GM23248 (cell line): ENCODE measurements around the gene OR4F17. TPM values are rescaled to one million over a fixed set of nuclear protein-coding genes. Genes with fewer than 3 reads are reported as not detected.
"Not testable (repeated sequence)": the region's sequence is repeated elsewhere in the genome, so short reads cannot be mapped to it uniquely, and the experiment has no call there.

Experiments
- DNase-seq: peaks from one replicate; pipeline ENCODE4 v3.0.0-alpha.2; 2015
- H2AFZ ChIP-seq: fragments of 200-600 bp; sonication (generic); 2 replicates; pipeline ENCODE4 v1.6.1; 2016; ENCODE audit warnings: antibody characterized with exemption
- H3F3A ChIP-seq: fragments of 200-600 bp; sonication (generic); 2 replicates; pipeline ENCODE4 v1.6.1; 2016; ENCODE audit warnings: mild to moderate bottlenecking, antibody characterized with exemption, mixed run types; ENCODE audit not compliant: insufficient read depth
- H3K27ac ChIP-seq: fragments of 200-600 bp; sonication (generic); 2 replicates; pipeline ENCODE4 v1.5.1; 2016; ENCODE audit warnings: mild to moderate bottlenecking
- H3K27me3 ChIP-seq: fragments of 200-600 bp; sonication (generic); replicated peaks from 2 replicates; pipeline ENCODE4 v1.6.1; 2016; ENCODE audit warnings: mild to moderate bottlenecking; ENCODE audit not compliant: insufficient read depth
- H3K36me3 ChIP-seq: fragments of 200-600 bp; sonication (generic); 2 replicates; pipeline ENCODE4 v1.6.1; 2016; ENCODE audit warnings: low read depth, mild to moderate bottlenecking
- H3K4me1 ChIP-seq: fragments of 200-600 bp; sonication (generic); 2 replicates; pipeline ENCODE4 v1.6.1; 2016; ENCODE audit warnings: mild to moderate bottlenecking; ENCODE audit not compliant: insufficient read depth
- H3K4me2 ChIP-seq: fragments of 200-600 bp; sonication (generic); one replicate; pipeline ENCODE4 v1.6.1; 2016; ENCODE audit warnings: mild to moderate bottlenecking; ENCODE audit not compliant: unreplicated experiment
- H3K4me3 ChIP-seq: fragments of 200-600 bp; sonication (generic); 2 replicates; pipeline ENCODE4 v1.5.1; 2016; ENCODE audit warnings: mild to moderate bottlenecking
- H3K79me2 ChIP-seq: fragments of 200-600 bp; sonication (generic); 2 replicates; pipeline ENCODE4 v1.6.1; 2016; ENCODE audit warnings: mild to moderate bottlenecking; ENCODE audit not compliant: insufficient read depth
- H3K9ac ChIP-seq: fragments of 200-600 bp; sonication (generic); 2 replicates; pipeline ENCODE4 v1.6.1; 2016; ENCODE audit warnings: mild to moderate bottlenecking
- H3K9me2 ChIP-seq: fragments of 200-600 bp; sonication (generic); 2 replicates; pipeline ENCODE4 v1.6.1; 2016; ENCODE audit warnings: mixed run types, mild to moderate bottlenecking, moderate library complexity; ENCODE audit not compliant: insufficient read depth
- H3K9me3 ChIP-seq: fragments of 200-600 bp; sonication (generic); one replicate; pipeline ENCODE4 v1.6.1; 2017; ENCODE audit warnings: low read depth
- H4K20me1 ChIP-seq: fragments of 200-600 bp; sonication (generic); 2 replicates; pipeline ENCODE4 v1.6.0; 2016; ENCODE audit not compliant: insufficient read depth
- WGBS, 2 experiments: methylation state at CpG; one replicate each; pipeline ENCODE4 v1.1.6; 2015 to 2017; ENCODE audit warnings: low lambda C conversion rate in 2 of 2, low coverage in 1 of 2; ENCODE audit errors: missing lambda C conversion rate in 2 of 2; 5-methylcytosine and 5-hydroxymethylcytosine counted together
- in situ Hi-C: fragments of 300-500 bp; cut with MboI; formaldehyde crosslinking; loops from 2 replicates; pipeline ENCODE4 v1.15.0; 2020
- polyA plus RNA-seq: library from polyadenylated mRNA; unstranded; fragments of >200 nt; fragmentation: Nextera tagmentation; extraction: Ambion mirVana; gene quantifications from 2 replicates; pipeline ENCODE4 v1.2.1, GENCODE V29; 2016
- total RNA-seq: library from RNA; depleted of rRNA; stranded (reverse); fragments of >200 nt; shearing (Covaris generic); gene quantifications from 2 replicates; pipeline ENCODE4 v1.2.3, GENCODE V29; 2014; rRNA removed

The OR4F17 gene, protein sequence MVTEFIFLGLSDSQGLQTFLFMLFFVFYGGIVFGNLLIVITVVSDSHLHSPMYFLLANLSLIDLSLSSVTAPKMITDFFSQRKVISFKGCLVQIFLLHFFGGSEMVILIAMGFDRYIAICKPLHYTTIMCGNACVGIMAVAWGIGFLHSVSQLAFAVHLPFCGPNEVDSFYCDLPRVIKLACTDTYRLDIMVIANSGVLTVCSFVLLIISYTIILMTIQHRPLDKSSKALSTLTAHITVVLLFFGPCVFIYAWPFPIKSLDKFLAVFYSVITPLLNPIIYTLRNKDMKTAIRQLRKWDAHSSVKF
- not detected in 2 replicates for total RNA-seq
- polyA plus RNA-seq, result not detected in 2 replicates

DNA sequence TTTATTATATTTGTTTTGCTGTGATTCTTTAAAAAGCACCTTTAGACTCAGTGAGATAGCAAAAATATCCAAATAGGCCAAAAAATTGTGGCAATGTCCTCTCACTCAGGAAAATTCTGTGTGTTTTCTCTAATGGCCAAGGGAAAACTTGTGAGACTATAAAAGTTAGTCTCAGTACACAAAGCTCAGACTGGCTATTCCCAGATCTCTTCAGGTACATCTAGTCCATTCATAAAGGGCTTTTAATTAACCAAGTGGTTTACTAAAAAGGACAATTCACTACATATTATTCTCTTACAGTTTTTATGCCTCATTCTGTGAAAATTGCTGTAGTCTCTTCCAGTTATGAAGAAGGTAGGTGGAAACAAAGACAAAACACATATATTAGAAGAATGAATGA lies at the start of gene OR4F17:
OR4F17 (plus strand) TSS at position 301 of the 400 bp plus-strand sequence. CDS start 3,575 bp downstream, outside the sequence.
- H4K20me1 ChIP-seq, in situ Hi-C loops: not testable (repeated sequence)

DNA sequence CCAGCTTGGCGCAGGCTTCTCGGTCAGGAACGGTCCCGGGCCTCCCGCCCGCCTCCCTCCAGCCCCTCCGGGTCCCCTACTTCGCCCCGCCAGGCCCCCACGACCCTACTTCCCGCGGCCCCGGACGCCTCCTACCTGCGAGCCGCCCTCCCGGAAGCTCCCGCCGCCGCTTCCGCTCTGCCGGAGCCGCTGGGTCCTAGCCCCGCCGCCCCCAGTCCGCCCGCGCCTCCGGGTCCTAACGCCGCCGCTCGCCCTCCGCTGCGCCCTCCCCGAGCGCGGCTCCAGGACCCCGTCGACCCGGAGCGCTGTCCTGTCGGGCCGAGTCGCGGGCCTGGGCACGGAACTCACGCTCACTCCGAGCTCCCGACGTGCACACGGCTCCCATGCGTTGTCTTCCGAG lies 36.1 kb upstream of the OR4F17 start:
- H3F3A ChIP-seq, H2AFZ ChIP-seq, H3K4me1 ChIP-seq, H3K36me3 ChIP-seq, H3K4me3 ChIP-seq, H3K9me2 ChIP-seq, H3K9me3 ChIP-seq, DNase-seq, H4K20me1 ChIP-seq, H3K79me2 ChIP-seq, in situ Hi-C loops, H3K27me3 ChIP-seq, H3K9ac ChIP-seq, H3K4me2 ChIP-seq, H3K27ac ChIP-seq: not testable (repeated sequence)
- WGBS, 2 experiments, result no CpG with 5 or more reads among the region's 54 CpGs

More for the DNA sequence above, at the start of gene OR4F17:
- H2AFZ ChIP-seq, DNase-seq, H3F3A ChIP-seq, H3K4me2 ChIP-seq, H3K9me3 ChIP-seq, H3K9ac ChIP-seq, H3K27ac ChIP-seq, H3K9me2 ChIP-seq, H3K4me1 ChIP-seq, H3K79me2 ChIP-seq, H3K4me3 ChIP-seq, H3K27me3 ChIP-seq, H3K36me3 ChIP-seq: not testable (repeated sequence)

DNA sequence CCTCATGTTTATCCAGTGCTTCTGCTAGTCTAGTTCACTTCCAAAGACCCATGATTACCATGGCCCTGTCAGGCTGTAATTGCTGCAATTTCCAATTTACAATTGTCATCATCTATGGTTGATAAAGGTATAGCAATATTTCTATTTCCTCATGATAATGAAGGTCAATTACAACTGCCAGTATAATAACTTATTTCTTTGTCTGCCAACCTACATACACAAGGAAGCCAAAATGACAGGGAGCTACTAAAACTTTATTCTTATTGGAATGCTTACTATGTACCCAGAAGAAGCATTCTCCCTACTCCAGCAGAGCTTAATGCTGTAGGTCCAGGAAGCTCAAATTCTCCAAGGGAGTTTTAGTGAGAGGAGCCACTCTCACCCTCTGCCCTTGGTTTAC lies 24.0 kb upstream of the OR4F17 start:
- H3K36me3 ChIP-seq, H3K27me3 ChIP-seq, H3K4me3 ChIP-seq, in situ Hi-C loops, H4K20me1 ChIP-seq, H3K27ac ChIP-seq, H3K4me2 ChIP-seq, H3K9ac ChIP-seq, H3K9me2 ChIP-seq, H3K79me2 ChIP-seq, H3F3A ChIP-seq, H2AFZ ChIP-seq, DNase-seq, H3K9me3 ChIP-seq, H3K4me1 ChIP-seq: not testable (repeated sequence)

DNA sequence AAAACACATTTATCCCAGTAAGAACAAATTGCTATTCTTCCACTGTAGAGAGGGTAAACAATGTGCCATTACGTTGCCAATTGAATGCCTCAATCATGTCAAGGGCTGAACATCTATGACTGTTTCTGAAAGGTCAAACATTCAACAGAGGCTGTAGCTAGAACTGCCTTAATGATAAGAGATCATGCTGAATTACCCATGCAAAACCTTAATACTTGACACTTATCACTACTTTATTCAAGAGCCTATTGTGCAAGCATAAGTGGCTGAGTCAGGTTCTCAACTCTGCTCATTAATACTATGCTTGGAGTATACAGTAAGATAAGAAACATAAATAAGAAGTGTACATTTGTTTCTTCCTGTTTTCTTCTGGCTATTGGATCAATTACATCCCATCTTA lies 23.3 kb upstream of the OR4F17 start:
- DNase-seq, H2AFZ ChIP-seq, H3K4me1 ChIP-seq, H3K9ac ChIP-seq, H3K79me2 ChIP-seq, in situ Hi-C loops, H3K4me3 ChIP-seq, H3K9me2 ChIP-seq, H3K27me3 ChIP-seq, H4K20me1 ChIP-seq, H3K27ac ChIP-seq, H3F3A ChIP-seq, H3K36me3 ChIP-seq, H3K9me3 ChIP-seq, H3K4me2 ChIP-seq: not testable (repeated sequence)
- no CpG with 5 or more reads among the region's 1 CpG for WGBS, 2 experiments

DNA sequence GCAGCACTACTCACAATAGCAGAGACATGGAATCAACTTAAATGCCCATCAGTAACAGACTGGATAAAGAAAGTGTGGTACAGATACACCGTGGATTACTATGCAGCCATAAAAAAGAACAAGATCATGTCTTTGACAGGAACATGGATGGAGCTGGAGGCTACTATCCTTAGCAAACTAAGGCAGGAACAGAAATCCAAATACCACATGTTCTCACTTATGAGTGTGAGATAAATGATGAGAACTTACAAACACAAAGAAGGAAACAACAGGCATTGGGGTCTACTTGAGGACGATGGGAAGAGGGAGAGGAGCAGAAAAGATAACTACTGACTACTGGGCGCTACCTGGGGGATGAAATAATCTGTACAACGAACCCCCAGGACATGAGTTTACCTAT lies 16.2 kb upstream of the OR4F17 start:
- H3K27me3 ChIP-seq, H3K9me3 ChIP-seq, H3F3A ChIP-seq, H3K4me1 ChIP-seq, H3K4me2 ChIP-seq, H3K9ac ChIP-seq, H4K20me1 ChIP-seq, H3K27ac ChIP-seq, H3K79me2 ChIP-seq, H3K4me3 ChIP-seq, in situ Hi-C loops, H2AFZ ChIP-seq, H3K36me3 ChIP-seq, H3K9me2 ChIP-seq, DNase-seq: not testable (repeated sequence)
- 17 to 28% methylated on average over 4 of the region's 4 CpGs for WGBS, 2 experiments

DNA sequence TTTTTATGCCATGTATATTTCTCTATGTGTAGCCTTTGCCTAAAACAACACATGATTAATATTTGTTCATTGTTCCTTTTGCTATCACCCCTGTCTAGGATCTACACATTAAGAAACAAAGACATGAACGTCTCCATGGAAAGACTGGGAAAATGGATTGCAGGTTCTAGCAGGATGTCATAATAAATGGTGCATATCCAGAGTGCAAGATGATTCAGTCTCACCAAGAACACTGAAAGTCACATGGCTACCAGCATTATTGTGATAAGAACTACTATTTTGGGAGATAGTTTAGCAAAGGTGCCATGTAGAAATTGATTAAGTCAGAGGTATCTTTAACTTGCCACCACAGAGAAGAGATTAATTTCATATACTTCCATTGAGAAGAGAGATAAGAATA lies 12.1 kb upstream of the OR4F17 start:
- H3K79me2 ChIP-seq, H3F3A ChIP-seq, in situ Hi-C loops, H3K9me2 ChIP-seq, H3K27ac ChIP-seq, H3K4me1 ChIP-seq, H3K9me3 ChIP-seq, H2AFZ ChIP-seq, H3K9ac ChIP-seq, H4K20me1 ChIP-seq, H3K4me2 ChIP-seq, H3K36me3 ChIP-seq, H3K4me3 ChIP-seq, H3K27me3 ChIP-seq, DNase-seq: not testable (repeated sequence)
- WGBS, 2 experiments, result no CpG with 5 or more reads among the region's 1 CpG

DNA sequence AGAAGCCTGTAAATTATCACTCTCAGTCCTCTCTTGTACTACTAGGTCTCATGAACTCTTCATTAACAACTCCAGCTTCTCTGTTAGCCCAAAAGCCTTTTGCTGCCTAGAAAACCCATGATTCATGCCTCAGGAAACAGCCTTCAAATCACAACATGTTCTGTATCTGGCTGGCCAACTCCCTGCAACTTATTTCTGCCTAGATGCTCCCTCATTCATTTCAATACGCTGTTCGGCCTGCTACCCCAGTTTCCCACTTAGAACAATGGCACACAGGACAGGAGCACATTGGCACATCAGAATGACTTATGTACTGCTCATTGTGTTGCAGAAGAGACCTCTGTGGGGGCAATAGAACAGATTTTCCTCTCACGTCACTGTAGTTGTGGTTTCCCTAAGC lies 9.3 kb upstream of the OR4F17 start:
- WGBS, 2 experiments, result no CpG with 5 or more reads among the region's 3 CpGs
- not testable (repeated sequence) for H3K4me2 ChIP-seq

More for the DNA sequence above, 9.3 kb upstream of the OR4F17 start:
- H3K9me2 ChIP-seq, H3K36me3 ChIP-seq, H3K4me3 ChIP-seq, H3K9me3 ChIP-seq, in situ Hi-C loops, H3K4me1 ChIP-seq, H3K27me3 ChIP-seq, H3K9ac ChIP-seq, DNase-seq, H3F3A ChIP-seq, H3K79me2 ChIP-seq, H2AFZ ChIP-seq, H4K20me1 ChIP-seq, H3K27ac ChIP-seq: not testable (repeated sequence)
